Measurements from ENCODE around the gene ZNF227. TPM values are rescaled to one million over a fixed set of nuclear protein-coding genes. Genes with fewer than 3 reads are reported as not detected.
"Not testable (repeated sequence)": the region's sequence is repeated elsewhere in the genome, so short reads cannot be mapped to it uniquely, and the experiment has no call there.

The ZNF227 gene
- total RNA-seq: 10 to 100 TPM; 10.1 to 15.5 (median 13.4) TPM

GRCh38 chr19:44212250-44212865, at the start of gene ZNF227:
Gene ZNF227 (plus strand): TSS chr19:44212532. CDS start chr19:44217793, 5,261 bp downstream.
- no peak for TF ChIP-seq CTCF (IDR thresholded peaks at IDR 0.05)
- TF ChIP-seq POLR2A (IDR thresholded peaks at IDR 0.05): no peak
- 0 to 1% methylated on average over 37 of the region's 37 CpGs for WGBS, 2 donors
- H3K4me3 ChIP-seq (ENCODE audit: low read depth, poor library complexity, severe bottlenecking): peak within 1 kb of the TSS; percentile 57
- DNase-seq (ENCODE audit: low spot score in 2 of 2): peak; percentile 91 to 98
- intact Hi-C loops (cut with DNase I; ENCODE audit: low total_unique reads): no loop called here

GRCh38 chr19:44163789-44164188, 48.5 kb upstream of the ZNF227 start:
- intact Hi-C loops (cut with DNase I; ENCODE audit: low total_unique reads): no loop called here
- no peak for TF ChIP-seq POLR2A (IDR thresholded peaks at IDR 0.05)
- no peak for TF ChIP-seq CTCF (IDR thresholded peaks at IDR 0.05)
- H3K4me3 ChIP-seq (ENCODE audit: low read depth, poor library complexity, severe bottlenecking): no peak overlapping the region
- no peak for DNase-seq (ENCODE audit: low spot score in 2 of 2)
- 87 to 94% methylated on average over 2 of the region's 2 CpGs for WGBS, 2 donors

DNA sequence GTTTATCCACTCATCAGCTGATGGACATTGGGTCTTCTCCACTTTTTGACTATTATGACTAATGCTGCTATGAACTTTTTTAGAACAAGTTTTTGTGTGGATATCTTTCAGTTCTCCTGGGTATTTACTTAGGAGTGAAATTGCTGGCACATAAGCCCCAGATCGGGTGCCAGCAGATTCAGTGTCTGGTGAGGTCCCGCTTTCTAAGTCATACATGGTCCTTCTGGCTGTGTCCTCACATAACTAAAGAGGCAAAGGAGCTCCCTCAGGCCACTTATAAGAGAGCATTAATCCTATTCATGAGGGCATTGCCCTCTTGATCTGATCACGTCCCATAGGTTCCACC, 48.0 kb upstream of the ZNF227 start:
- TF ChIP-seq POLR2A (IDR thresholded peaks at IDR 0.05) (no peak), CTCF (IDR thresholded peaks at IDR 0.05) (no peak)
- no peak overlapping the region for H3K4me3 ChIP-seq (ENCODE audit: low read depth, poor library complexity, severe bottlenecking)
- intact Hi-C loops (cut with DNase I; ENCODE audit: low total_unique reads): no loop called here
- WGBS, 2 donors: 56 to 64% methylated on average over 3 of the region's 3 CpGs
- DNase-seq (ENCODE audit: low spot score in 2 of 2): no peak

GRCh38 chr19:44164673-44165512, 47.4 kb upstream of the ZNF227 start, which contains the start of gene ZNF226:
Gene ZNF226 (plus strand): TSS chr19:44165100. CDS start chr19:44170081, 4,981 bp downstream.
- intact Hi-C loops (cut with DNase I; ENCODE audit: low total_unique reads): no loop called here
- H3K4me3 ChIP-seq (ENCODE audit: low read depth, poor library complexity, severe bottlenecking): peak within 1 kb of the TSS; percentile 81
- DNase-seq (ENCODE audit: low spot score in 2 of 2): peak; percentile 95 to 96
- WGBS, 2 donors: 1% methylated on average over 31 to 32 of the region's 32 CpGs
- TF ChIP-seq CTCF (IDR thresholded peaks at IDR 0.05) (no peak), POLR2A (IDR thresholded peaks at IDR 0.05) (no peak)

- WGBS, 2 donors: 96 to 100% methylated on average over 6 of the region's 6 CpGs
- intact Hi-C loops (cut with DNase I; ENCODE audit: low total_unique reads); DNase-seq (ENCODE audit: low spot score in 2 of 2); H3K4me3 ChIP-seq (ENCODE audit: low read depth, poor library complexity, severe bottlenecking): not testable (repeated sequence)
Measured at GRCh38 chr19:44170660-44171059, 41.7 kb upstream of the ZNF227 start.

DNA sequence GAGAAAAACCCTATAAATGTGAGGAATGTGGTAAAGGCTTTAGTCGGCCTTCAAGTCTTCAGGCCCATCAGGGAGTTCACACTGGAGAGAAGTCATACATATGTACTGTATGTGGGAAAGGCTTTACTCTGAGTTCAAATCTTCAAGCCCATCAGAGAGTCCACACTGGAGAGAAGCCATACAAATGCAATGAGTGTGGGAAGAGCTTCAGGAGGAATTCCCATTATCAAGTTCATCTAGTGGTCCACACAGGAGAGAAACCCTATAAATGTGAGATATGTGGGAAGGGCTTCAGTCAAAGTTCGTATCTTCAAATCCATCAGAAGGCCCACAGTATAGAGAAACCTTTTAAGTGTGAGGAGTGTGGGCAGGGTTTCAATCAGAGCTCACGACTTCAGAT, 35.7 kb upstream of the ZNF227 start:
- no peak overlapping the region for H3K4me3 ChIP-seq (ENCODE audit: low read depth, poor library complexity, severe bottlenecking)
- DNase-seq (ENCODE audit: low spot score in 2 of 2): no peak
- 96% methylated on average over 3 of the region's 3 CpGs for WGBS, 2 donors
- TF ChIP-seq POLR2A (IDR thresholded peaks at IDR 0.05): no peak
- no peak for TF ChIP-seq CTCF (IDR thresholded peaks at IDR 0.05)
- intact Hi-C loops (cut with DNase I; ENCODE audit: low total_unique reads): no loop called here
